PFSK-1 (cell line): ENCODE measurements around the gene TNKS2.

Source experiments
- FOXP2 ChIP-seq: optimal IDR thresholded peaks from 2 replicates; pipeline ENCODE3; 2011; ENCODE audit warnings: borderline replicate concordance, control low read depth, inconsistent platforms; ENCODE audit not compliant: insufficient read depth; ENCODE audit errors: extremely low read length, extremely low read depth
- POLR2AphosphoS5 ChIP-seq: IDR thresholded peaks from 2 replicates; pipeline ENCODE4 v1.6.1; 2012; ENCODE audit warnings: low read depth, mild to moderate bottlenecking, control low read depth, low read length, moderate library complexity
- SIN3A ChIP-seq: IDR thresholded peaks from 2 replicates; pipeline ENCODE4 v1.6.1; 2012; ENCODE audit warnings: mild to moderate bottlenecking, low read length, moderate library complexity, borderline replicate concordance; ENCODE audit not compliant: insufficient read depth
- TAF1 ChIP-seq: IDR thresholded peaks from 2 replicates; pipeline ENCODE4 v1.6.1; 2012; ENCODE audit warnings: low read length, control low read depth, borderline replicate concordance; ENCODE audit not compliant: insufficient read depth
- TF ChIP-seq, protein P1 (sequence below), 2 experiments: IDR thresholded peaks; 2 replicates each; pipeline versions ENCODE4 v1.6.1 to v1.8.0; 2011 to 2012; ENCODE audit warnings: low read depth in 2 of 2, low read length in 2 of 2, control low read depth in 1 of 2, inconsistent platforms in 1 of 2, mild to moderate bottlenecking in 1 of 2, moderate library complexity in 1 of 2; ENCODE audit not compliant: insufficient read depth in 1 of 2

Gene TNKS2

DNA sequence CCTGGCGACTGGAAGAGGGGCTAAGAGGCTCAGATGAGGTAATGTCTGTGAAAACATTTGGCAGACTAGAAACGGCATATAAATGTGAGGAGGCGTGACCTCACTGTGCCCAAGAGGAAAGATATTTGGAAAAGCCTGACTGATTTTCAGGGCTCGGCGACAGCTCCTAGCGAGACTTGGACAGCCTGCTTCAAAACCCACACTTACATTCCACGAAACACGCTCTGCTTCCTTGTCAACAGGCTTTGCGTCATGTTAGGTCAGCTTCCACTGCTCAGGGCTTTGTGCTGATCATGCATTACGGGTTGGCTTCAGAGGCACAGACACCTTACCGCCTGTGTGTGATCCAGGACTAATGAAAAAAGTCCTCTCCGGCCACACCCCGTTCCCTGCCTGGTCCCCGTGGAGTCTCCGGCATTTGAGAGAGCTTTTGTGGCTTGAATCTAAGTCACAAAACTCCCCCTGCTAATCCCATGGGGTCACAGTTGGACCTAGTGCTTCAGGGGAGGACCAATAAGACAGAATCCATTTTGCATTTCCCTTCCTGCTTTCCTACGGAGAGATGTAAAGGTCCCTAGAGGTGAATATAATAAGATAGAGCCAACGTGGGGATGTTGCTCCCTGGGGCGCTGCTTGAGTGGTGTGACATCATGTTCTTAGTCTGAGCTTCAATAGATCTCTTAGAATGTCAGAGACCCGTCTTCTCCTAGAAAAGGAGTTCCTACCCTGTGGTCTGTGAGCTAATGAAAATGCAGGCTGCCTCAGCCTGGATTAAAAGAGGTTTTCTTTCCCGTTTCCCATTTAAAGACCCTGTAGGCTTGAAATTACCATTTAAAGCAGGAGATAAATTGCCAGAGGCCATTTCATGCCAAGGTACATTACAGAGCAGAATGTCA is 85.6 kb downstream of the TNKS2 start:
- TF ChIP-seq FOXP2, result peak; percentile 33
- TF ChIP-seq, protein P1, sequence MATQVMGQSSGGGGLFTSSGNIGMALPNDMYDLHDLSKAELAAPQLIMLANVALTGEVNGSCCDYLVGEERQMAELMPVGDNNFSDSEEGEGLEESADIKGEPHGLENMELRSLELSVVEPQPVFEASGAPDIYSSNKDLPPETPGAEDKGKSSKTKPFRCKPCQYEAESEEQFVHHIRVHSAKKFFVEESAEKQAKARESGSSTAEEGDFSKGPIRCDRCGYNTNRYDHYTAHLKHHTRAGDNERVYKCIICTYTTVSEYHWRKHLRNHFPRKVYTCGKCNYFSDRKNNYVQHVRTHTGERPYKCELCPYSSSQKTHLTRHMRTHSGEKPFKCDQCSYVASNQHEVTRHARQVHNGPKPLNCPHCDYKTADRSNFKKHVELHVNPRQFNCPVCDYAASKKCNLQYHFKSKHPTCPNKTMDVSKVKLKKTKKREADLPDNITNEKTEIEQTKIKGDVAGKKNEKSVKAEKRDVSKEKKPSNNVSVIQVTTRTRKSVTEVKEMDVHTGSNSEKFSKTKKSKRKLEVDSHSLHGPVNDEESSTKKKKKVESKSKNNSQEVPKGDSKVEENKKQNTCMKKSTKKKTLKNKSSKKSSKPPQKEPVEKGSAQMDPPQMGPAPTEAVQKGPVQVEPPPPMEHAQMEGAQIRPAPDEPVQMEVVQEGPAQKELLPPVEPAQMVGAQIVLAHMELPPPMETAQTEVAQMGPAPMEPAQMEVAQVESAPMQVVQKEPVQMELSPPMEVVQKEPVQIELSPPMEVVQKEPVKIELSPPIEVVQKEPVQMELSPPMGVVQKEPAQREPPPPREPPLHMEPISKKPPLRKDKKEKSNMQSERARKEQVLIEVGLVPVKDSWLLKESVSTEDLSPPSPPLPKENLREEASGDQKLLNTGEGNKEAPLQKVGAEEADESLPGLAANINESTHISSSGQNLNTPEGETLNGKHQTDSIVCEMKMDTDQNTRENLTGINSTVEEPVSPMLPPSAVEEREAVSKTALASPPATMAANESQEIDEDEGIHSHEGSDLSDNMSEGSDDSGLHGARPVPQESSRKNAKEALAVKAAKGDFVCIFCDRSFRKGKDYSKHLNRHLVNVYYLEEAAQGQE (IDR thresholded peaks at IDR 0.05; ENCODE audit: insufficient read depth in 1 of 2, low read depth in 2 of 2, low read length in 2 of 2), result no peak

DNA sequence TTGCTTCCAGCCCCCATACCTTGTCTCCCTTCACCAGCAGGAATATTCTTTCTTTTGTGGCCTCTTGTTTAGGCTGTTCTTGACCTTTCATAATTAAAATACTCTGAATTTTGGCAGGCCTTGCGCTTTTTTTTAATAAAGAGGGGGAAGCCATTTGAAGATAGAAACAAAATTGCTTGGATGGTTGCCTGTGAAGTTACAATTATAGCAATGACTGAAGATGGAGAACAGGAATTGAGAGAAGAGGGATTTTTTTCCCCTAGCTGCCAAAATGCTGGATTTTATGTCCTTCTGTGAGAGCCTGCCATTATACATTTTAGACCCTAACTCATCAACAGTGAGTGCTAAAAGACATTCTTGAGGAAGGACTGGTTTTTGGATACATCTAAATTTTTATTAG is 86.3 kb downstream of the TNKS2 start:
- no peak for TF ChIP-seq SIN3A

DNA sequence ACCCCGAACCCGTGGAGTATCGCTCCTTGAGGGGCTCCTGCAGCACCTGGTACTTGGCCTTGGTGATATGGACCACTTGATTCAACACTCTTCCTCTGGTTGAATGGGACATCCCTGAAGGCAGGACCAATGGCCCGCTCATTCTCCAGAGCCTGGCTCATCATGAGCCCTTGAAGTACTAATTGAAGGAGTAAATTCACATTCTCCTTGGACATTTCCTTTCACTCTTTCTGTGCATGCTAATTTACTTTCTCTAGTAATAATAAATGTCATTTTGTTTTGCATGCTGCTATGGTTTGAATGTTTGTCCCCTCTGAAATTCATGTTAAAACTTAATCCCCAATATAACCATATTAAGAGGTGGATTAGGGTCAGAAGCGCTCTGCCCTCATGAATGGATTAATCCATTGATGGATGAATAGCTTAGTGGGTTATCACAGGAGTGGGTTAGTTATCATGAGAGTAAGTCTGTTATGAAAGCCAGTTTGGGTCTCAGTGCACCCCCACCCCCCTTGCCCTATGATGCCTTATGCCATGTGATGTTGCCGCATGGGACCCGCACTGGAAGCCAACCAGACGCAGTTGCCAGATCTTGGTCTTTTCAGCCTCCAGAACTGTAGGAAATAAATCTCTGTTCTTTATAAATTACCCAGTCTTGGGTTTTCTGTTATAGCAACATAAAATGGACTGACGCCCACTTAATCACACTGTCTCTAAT is 87.3 kb downstream of the TNKS2 start:
- TF ChIP-seq FOXP2, result no peak
- TF ChIP-seq, protein P1 (IDR thresholded peaks at IDR 0.05; ENCODE audit: insufficient read depth in 1 of 2, low read depth in 2 of 2, low read length in 2 of 2), result no peak
- TF ChIP-seq SIN3A, result no peak
- no peak for TF ChIP-seq TAF1
- no peak for TF ChIP-seq POLR2AphosphoS5

DNA sequence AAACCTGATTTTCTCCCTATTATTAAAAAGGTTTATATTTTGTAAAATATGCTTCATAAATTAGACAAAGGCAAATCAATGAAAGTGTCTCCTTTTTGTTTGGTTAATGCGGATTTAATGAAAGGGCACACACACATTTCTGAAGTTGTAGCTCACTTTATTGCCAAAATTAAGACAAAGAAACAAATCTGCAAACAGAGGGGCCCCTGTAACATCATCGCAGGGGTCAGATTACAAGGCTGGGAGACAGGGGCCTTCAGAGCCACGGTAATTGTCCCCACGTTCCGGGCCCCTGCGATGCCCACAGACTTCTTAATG is 88.7 kb downstream of the TNKS2 start:
- TF ChIP-seq POLR2AphosphoS5, result no peak
- no peak for TF ChIP-seq SIN3A
- no peak for TF ChIP-seq FOXP2
- TF ChIP-seq TAF1, result no peak
- TF ChIP-seq, protein P1 (IDR thresholded peaks at IDR 0.05; ENCODE audit: insufficient read depth in 1 of 2, low read depth in 2 of 2, low read length in 2 of 2), result no peak

DNA sequence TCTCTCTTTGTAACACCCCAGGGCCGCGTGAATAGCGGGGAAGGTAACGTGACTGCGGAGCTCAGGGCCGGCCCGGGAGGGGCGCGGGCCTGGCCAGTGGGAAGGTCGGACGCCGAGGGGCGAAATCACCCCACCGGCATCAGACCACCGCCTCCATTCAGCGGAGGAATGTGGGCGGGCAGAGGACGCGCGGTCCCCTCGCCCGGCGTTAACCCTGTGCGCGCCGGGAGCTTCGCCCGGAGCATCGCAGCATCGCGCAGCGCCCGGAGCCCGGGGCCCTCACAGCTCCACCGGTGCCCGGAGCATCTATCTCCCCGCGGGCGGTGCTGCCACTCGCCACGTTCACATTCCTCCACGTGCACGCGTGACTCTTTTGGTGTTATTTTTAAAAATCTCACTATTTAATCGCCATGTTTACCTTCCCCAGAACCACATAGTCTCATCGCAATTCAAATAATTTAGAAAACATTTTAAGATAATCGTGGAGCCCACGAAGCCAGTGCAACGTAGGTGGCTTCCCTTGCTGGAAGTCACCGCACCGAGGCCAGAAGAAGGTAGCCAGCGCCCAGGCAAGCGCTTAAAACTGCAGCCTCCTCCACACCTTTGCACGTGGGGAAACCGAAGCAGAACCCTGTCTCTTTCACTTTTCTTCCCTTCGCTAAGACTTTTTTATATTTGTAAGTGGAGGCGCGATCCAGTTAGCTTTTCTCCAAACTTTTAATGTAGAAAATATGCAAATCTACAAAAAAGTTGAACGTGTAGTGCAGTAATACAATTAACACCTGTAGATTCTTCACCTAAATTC is 89.2 kb downstream of the TNKS2 start:
- TF ChIP-seq SIN3A (no peak), POLR2AphosphoS5 (no peak), FOXP2 (no peak), TAF1 (no peak)
- TF ChIP-seq, protein P1 (IDR thresholded peaks at IDR 0.05; ENCODE audit: insufficient read depth in 1 of 2, low read depth in 2 of 2, low read length in 2 of 2), result no peak
